RWPE2 (cell line): ENCODE data around the gene CTNNA2.

Experiments
- ATAC-seq: fragments of 200-7000 bp; cut with Tn5 transposase; 3 replicates; pipeline ENCODE4 v1.9.1; 2021; ENCODE audit warnings: low read depth
- DNase-seq: peaks from one replicate; pipeline ENCODE4 v3.0.0-alpha.2; 2020; ENCODE audit warnings: low spot score
- H3K27ac ChIP-seq: fragments of 450-650 bp; 2 replicates; pipeline ENCODE4 v1.5.1; 2017; ENCODE audit warnings: mild to moderate bottlenecking; ENCODE audit not compliant: poor library complexity, severe bottlenecking
- H3K27me3 ChIP-seq: fragments of 250-450 bp; sonication (Bioruptor Pico); 2 replicates; pipeline ENCODE4 v1.5.1; 2021; ENCODE audit warnings: mild to moderate bottlenecking, moderate library complexity; ENCODE audit not compliant: insufficient read depth, poor library complexity, severe bottlenecking
- H3K36me3 ChIP-seq: fragments of 250-450 bp; sonication (Bioruptor Pico); 2 replicates; pipeline ENCODE4 v1.5.1; 2020; ENCODE audit warnings: low read depth, mild to moderate bottlenecking, moderate library complexity
- H3K4me1 ChIP-seq: fragments of 250-450 bp; sonication (Bioruptor Pico); 2 replicates; pipeline ENCODE4 v1.5.1; 2021; ENCODE audit warnings: mild to moderate bottlenecking, moderate library complexity; ENCODE audit not compliant: insufficient read depth, poor library complexity, severe bottlenecking
- H3K4me3 ChIP-seq: fragments of 250-450 bp; sonication (Bioruptor Pico); 2 replicates; pipeline ENCODE4 v1.5.1; 2021; ENCODE audit warnings: mild to moderate bottlenecking, moderate library complexity; ENCODE audit not compliant: severe bottlenecking
- H3K9me3 ChIP-seq: fragments of 250-450 bp; sonication (Bioruptor Pico); 2 replicates; pipeline ENCODE4 v1.5.1; 2021; ENCODE audit warnings: mild to moderate bottlenecking, moderate library complexity; ENCODE audit not compliant: severe bottlenecking
- CTCF ChIP-seq: fragments of 450-650 bp; IDR thresholded peaks from one replicate; pipeline ENCODE4 v1.5.1; 2017; ENCODE audit warnings: mild to moderate bottlenecking, moderate library complexity; ENCODE audit not compliant: poor library complexity, severe bottlenecking

CTNNA2 gene

GRCh38 chr2:80257450-80257849 is 744.6 kb downstream of the CTNNA2 start:
- ATAC-seq = no peak
- no peaks in the 10 kb centered on the region for H3K9me3 ChIP-seq
- H3K4me1 ChIP-seq = no peaks in the 10 kb centered on the region
- no peaks in the 10 kb centered on the region for H3K27me3 ChIP-seq
- no peak overlapping the region for H3K27ac ChIP-seq
- H3K4me3 ChIP-seq = no peak overlapping the region
- no peaks in the 10 kb centered on the region for H3K36me3 ChIP-seq
- TF ChIP-seq CTCF = no peak
- no peak for DNase-seq

GRCh38 chr2:80258341-80258740 is 745.5 kb downstream of the CTNNA2 start:
- Histone ChIP-seq H3K4me3 (no peak overlapping the region), H3K36me3 (no peaks in the 10 kb centered on the region), H3K27me3 (no peaks in the 10 kb centered on the region), H3K9me3 (no peaks in the 10 kb centered on the region), H3K27ac (no peak overlapping the region), H3K4me1 (no peaks in the 10 kb centered on the region)
- ATAC-seq = no peak
- TF ChIP-seq CTCF = no peak
- no peak for DNase-seq

GRCh38 chr2:80258793-80259192 is 745.9 kb downstream of the CTNNA2 start:
- no peak overlapping the region for H3K27ac ChIP-seq
- no peak overlapping the region for H3K4me3 ChIP-seq
- H3K36me3 ChIP-seq = no peaks in the 10 kb centered on the region
- ATAC-seq (no peak), DNase-seq (no peak)
- TF ChIP-seq CTCF = no peak
- H3K9me3 ChIP-seq = no peaks in the 10 kb centered on the region
- H3K4me1 ChIP-seq = no peaks in the 10 kb centered on the region
- H3K27me3 ChIP-seq = no peaks in the 10 kb centered on the region

- H3K36me3 ChIP-seq = no peaks in the 10 kb centered on the region
- H3K4me1 ChIP-seq = no peaks in the 10 kb centered on the region
- H3K27ac ChIP-seq = no peak overlapping the region
- H3K4me3 ChIP-seq = no peak overlapping the region
- H3K9me3 ChIP-seq = no peaks in the 10 kb centered on the region
- no peak for ATAC-seq
- no peak for DNase-seq
- no peaks in the 10 kb centered on the region for H3K27me3 ChIP-seq
- no peak for TF ChIP-seq CTCF
Observed at GRCh38 chr2:80259292-80259691, 746.4 kb downstream of the CTNNA2 start.

- ATAC-seq = no peak
- H3K4me3 ChIP-seq = no peak overlapping the region
- no peak for DNase-seq
Observed at GRCh38 chr2:80266231-80266630, 753.4 kb downstream of the CTNNA2 start.

More at GRCh38 chr2:80266231-80266630, 753.4 kb downstream of the CTNNA2 start:
- Histone ChIP-seq H3K9me3 (no peaks in the 10 kb centered on the region), H3K27ac (no peak overlapping the region), H3K4me1 (no peaks in the 10 kb centered on the region), H3K27me3 (no peaks in the 10 kb centered on the region), H3K36me3 (no peaks in the 10 kb centered on the region)
- TF ChIP-seq CTCF = no peak
